ENCODE data around the gene RDH12.

GRCh38 chr14:67727361-67727760 lies 25.7 kb downstream of the RDH12 start:
- no peak for TF ChIP-seq CHD4 (IDR thresholded peaks at IDR 0.05; ENCODE audit: insufficient read depth, insufficient replicate concordance, low read depth, low read length, poor library complexity, severe bottlenecking)
- no peak for TF ChIP-seq CTCF (IDR thresholded peaks at IDR 0.05 in 2 of 3, conservative IDR thresholded peaks at IDR 0.05 in 1 of 3; ENCODE audit: insufficient read depth in 2 of 3, low read depth in 1 of 3, low read length in 3 of 3)

Measured in K562 (cell line).